ENCODE results near the gene UBE3B. TPM values are rescaled to one million over a fixed set of nuclear protein-coding genes. Genes with fewer than 3 reads are reported as not detected.

Gene UBE3B
- total RNA-seq, 1 experiment from 2014 or later = 38.6 TPM

- H3K9me3 Mint-ChIP-seq (ENCODE audit: unreplicated experiment) = no peaks in the 10 kb centered on the region
- ChIA-PET CTCF (interaction anchor here (0.5 kb wide), 1 partner anchor 9 kb away, joined by 3 read pairs; no protein-coding TSS in a partner anchor), POLR2A (interaction anchor here (0.7 to 1.4 kb wide), 2 partner anchors 14 to 89 kb away, joined by 3 to 4 read pairs; no protein-coding TSS in a partner anchor)
- H3K36me3 Mint-ChIP-seq (ENCODE audit: insufficient read depth, unreplicated experiment) = peaks cover 57% of the 10 kb centered on the region
- intact Hi-C loops (cut with micrococcal nuclease) = no loop called here
- H3K27me3 Mint-ChIP-seq (ENCODE audit: insufficient read depth, unreplicated experiment) = no peaks in the 10 kb centered on the region
- DNase-seq (ENCODE audit: unreplicated experiment) = no peak
- H3K4me3 Mint-ChIP-seq (ENCODE audit: unreplicated experiment) = no peak overlapping the region
- no peak for TF ChIP-seq CTCF (IDR thresholded peaks at IDR 0.05; ENCODE audit: unreplicated experiment)
- no TSS peak for BruUV-seq (replicated peaks)
- H3K27ac Mint-ChIP-seq (ENCODE audit: low read depth, unreplicated experiment) = no peak overlapping the region
- peaks cover 9% of the 10 kb centered on the region for H3K4me1 Mint-ChIP-seq (ENCODE audit: insufficient read depth, unreplicated experiment)
Observed at GRCh38 chr12:109493090-109493489, 15.7 kb downstream of the UBE3B start.

DNA sequence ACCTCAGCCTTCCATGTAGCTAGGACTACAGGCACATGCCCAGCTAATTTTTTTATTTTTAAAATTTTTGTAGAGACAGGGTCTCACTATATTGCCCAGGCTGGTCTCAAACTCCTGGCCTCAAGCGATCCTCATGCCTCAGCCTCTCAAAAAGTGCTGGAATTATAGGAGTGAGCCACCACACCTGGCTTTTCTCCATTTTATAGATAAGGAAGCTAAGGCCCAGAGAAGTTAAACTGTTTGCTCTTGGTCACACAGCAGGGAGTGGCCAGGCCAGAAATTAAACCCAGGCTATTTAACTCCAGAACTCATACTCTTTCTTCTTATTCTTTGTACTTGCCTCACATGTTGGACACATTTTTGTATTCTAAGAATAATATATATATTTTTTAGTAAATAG lies 16.5 kb downstream of the UBE3B start:
- Mint-ChIP-seq H3K4me3 (ENCODE audit: unreplicated experiment) (no peak overlapping the region), H3K4me1 (ENCODE audit: insufficient read depth, unreplicated experiment) (peaks cover 10% of the 10 kb centered on the region), H3K27me3 (ENCODE audit: insufficient read depth, unreplicated experiment) (no peaks in the 10 kb centered on the region), H3K9me3 (ENCODE audit: unreplicated experiment) (no peaks in the 10 kb centered on the region), H3K27ac (ENCODE audit: low read depth, unreplicated experiment) (no peak overlapping the region), H3K36me3 (ENCODE audit: insufficient read depth, unreplicated experiment) (peaks cover 57% of the 10 kb centered on the region)
- no peak for TF ChIP-seq CTCF (IDR thresholded peaks at IDR 0.05; ENCODE audit: unreplicated experiment)
- no peak for DNase-seq (ENCODE audit: unreplicated experiment)
- ChIA-PET CTCF (interaction anchor here (0.5 to 2.0 kb wide), 2 partner anchors 24 to 61 kb away, joined by 4 to 6 read pairs; no protein-coding TSS in a partner anchor), POLR2A (interaction anchor here (1.4 kb wide), 1 partner anchor 15 kb away, joined by 4 read pairs; no protein-coding TSS in a partner anchor)
- intact Hi-C loops (cut with micrococcal nuclease) = no loop called here
- BruUV-seq (replicated peaks) = no TSS peak

- BruUV-seq (replicated peaks) = no TSS peak
- Mint-ChIP-seq H3K27me3 (ENCODE audit: insufficient read depth, unreplicated experiment) (no peaks in the 10 kb centered on the region), H3K9me3 (ENCODE audit: unreplicated experiment) (no peaks in the 10 kb centered on the region), H3K4me1 (ENCODE audit: insufficient read depth, unreplicated experiment) (peaks cover 10% of the 10 kb centered on the region), H3K27ac (ENCODE audit: low read depth, unreplicated experiment) (no peak overlapping the region), H3K36me3 (ENCODE audit: insufficient read depth, unreplicated experiment) (peaks cover 57% of the 10 kb centered on the region), H3K4me3 (ENCODE audit: unreplicated experiment) (no peak overlapping the region)
- ChIA-PET CTCF (interaction anchor here (0.5 to 2.0 kb wide), 4 partner anchors 21 to 119 kb away, joined by 3 to 6 read pairs (median 4); no protein-coding TSS in a partner anchor), POLR2A (interaction anchor here (1.3 kb wide), 1 partner anchor 17 kb away, joined by 7 read pairs; the partner anchor contains the start of genes KCTD10 and UBE3B)
- no peak for TF ChIP-seq CTCF (IDR thresholded peaks at IDR 0.05; ENCODE audit: unreplicated experiment)
- intact Hi-C loops (cut with micrococcal nuclease) = no loop called here
- no peak for DNase-seq (ENCODE audit: unreplicated experiment)
Observed at GRCh38 chr12:109494348-109494881, 17.0 kb downstream of the UBE3B start.

DNA sequence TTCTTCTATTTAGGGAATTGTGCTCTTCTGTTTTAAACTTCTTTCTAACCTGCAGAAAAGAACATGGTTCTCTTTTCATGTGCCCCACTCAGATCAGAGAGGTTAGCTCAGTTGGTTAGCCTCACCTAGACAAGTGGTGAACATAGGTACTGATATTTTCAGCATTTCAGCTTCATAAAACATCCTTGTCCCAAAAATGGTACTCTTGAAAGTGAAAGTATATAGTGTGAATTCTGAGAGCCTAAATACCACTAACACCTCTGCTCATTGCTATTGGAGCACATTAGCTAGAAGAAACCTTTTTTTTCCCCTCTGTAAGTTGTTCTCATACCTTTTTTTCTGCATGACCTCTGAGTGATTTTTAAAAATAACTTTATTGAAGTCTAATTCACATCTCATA lies 17.6 kb downstream of the UBE3B start:
- ChIA-PET CTCF (interaction anchor here (0.8 to 2.0 kb wide), 3 partner anchors 22 to 118 kb away, joined by 3 to 6 read pairs (median 3); no protein-coding TSS in a partner anchor), POLR2A (interaction anchor here (1.3 kb wide), 1 partner anchor 17 kb away, joined by 7 read pairs; the partner anchor contains the start of genes KCTD10 and UBE3B)
- BruUV-seq (replicated peaks) = no TSS peak
- H3K9me3 Mint-ChIP-seq (ENCODE audit: unreplicated experiment) = no peaks in the 10 kb centered on the region
- H3K4me3 Mint-ChIP-seq (ENCODE audit: unreplicated experiment) = no peak overlapping the region
- H3K36me3 Mint-ChIP-seq (ENCODE audit: insufficient read depth, unreplicated experiment) = peaks cover 58% of the 10 kb centered on the region
- H3K27ac Mint-ChIP-seq (ENCODE audit: low read depth, unreplicated experiment) = no peak overlapping the region
- DNase-seq (ENCODE audit: unreplicated experiment) = no peak
- TF ChIP-seq CTCF (IDR thresholded peaks at IDR 0.05; ENCODE audit: unreplicated experiment) = no peak
- H3K27me3 Mint-ChIP-seq (ENCODE audit: insufficient read depth, unreplicated experiment) = no peaks in the 10 kb centered on the region
- intact Hi-C loops (cut with micrococcal nuclease) = no loop called here
- peaks cover 10% of the 10 kb centered on the region for H3K4me1 Mint-ChIP-seq (ENCODE audit: insufficient read depth, unreplicated experiment)

Data from MCF 10A (cell line).